Stimulated activated CD4-positive, alpha-beta T cell treated with anti-CD3 and anti-CD28 coated beads, Interleukin-4, amount 100 ng/mL, for 24 hours (primary cell): Measurements from ENCODE around the gene SMCP.

ENCODE experiments used
- DNase-seq: peaks from one replicate; pipeline ENCODE4 v3.0.0-alpha.2; 2020

Gene SMCP

GRCh38 chr1:152886758-152887409, 8.8 kb downstream of the SMCP start:
- DNase-seq, result no peak

GRCh38 chr1:152888126-152888525, 10.0 kb downstream of the SMCP start:
- no peak for DNase-seq

- no peak for DNase-seq
Measured at GRCh38 chr1:152899027-152899426, 20.9 kb downstream of the SMCP start.

GRCh38 chr1:152899883-152900282, 21.8 kb downstream of the SMCP start:
- no peak for DNase-seq

- DNase-seq, result no peak
Measured at GRCh38 chr1:152901631-152902030, 23.5 kb downstream of the SMCP start.

GRCh38 chr1:152902636-152903035, 24.5 kb downstream of the SMCP start:
- no peak for DNase-seq

GRCh38 chr1:152904688-152905440, 26.7 kb downstream of the SMCP start:
- no peak for DNase-seq

GRCh38 chr1:152906023-152906565, 28.0 kb downstream of the SMCP start:
- DNase-seq, result no peak

GRCh38 chr1:152907686-152908601, 29.8 kb downstream of the SMCP start, which contains the start of gene IVL:
TSS of gene IVL (plus strand) at chr1:152908546. CDS start at chr1:152909798, 1,252 bp downstream.
- no peak for DNase-seq

- no peak for DNase-seq
Measured at GRCh38 chr1:152909206-152909605, 31.1 kb downstream of the SMCP start.

- no peak for DNase-seq
Measured at GRCh38 chr1:152912471-152912870, 34.3 kb downstream of the SMCP start.

- no peak for DNase-seq
Measured at GRCh38 chr1:152912900-152913299, 34.8 kb downstream of the SMCP start.

GRCh38 chr1:152917794-152918193, 39.7 kb downstream of the SMCP start:
- DNase-seq, result no peak

- DNase-seq, result no peak
Measured at GRCh38 chr1:152919071-152919470, 40.9 kb downstream of the SMCP start.

GRCh38 chr1:152924191-152924590, 46.1 kb downstream of the SMCP start:
- no peak for DNase-seq

GRCh38 chr1:152926091-152926490, 48.0 kb downstream of the SMCP start:
- DNase-seq, result no peak

GRCh38 chr1:152928671-152929070, 50.5 kb downstream of the SMCP start:
- no peak for DNase-seq

GRCh38 chr1:152932170-152932811, 54.2 kb downstream of the SMCP start:
- DNase-seq, result no peak

GRCh38 chr1:152933196-152933595, 55.1 kb downstream of the SMCP start:
- no peak for DNase-seq
